HCT116 (cell line): Measurements from ENCODE around the gene TRPM3. TPM values are rescaled to one million over a fixed set of nuclear protein-coding genes. Genes with fewer than 3 reads are reported as not detected.

Experiments
- ATAC-seq: fragments of 200-7000 bp; cut with Tn5 transposase; 2 replicates; pipeline ENCODE4 v1.9.1; 2020; ENCODE audit warnings: mild to moderate bottlenecking, moderate library complexity
- BruUV-seq: library from RNA; stranded (reverse); fragments of 400-500 nt; replicated peaks from 2 replicates; lab custom pipeline; 2021; lab: Mats Ljungman, UMichigan
- CTCF ChIA-PET: fragments of 300-600 bp; sonication (Branson Sonifier 250); formaldehyde crosslinking; loops from one replicate; lab custom pipeline; 2021; ENCODE audit warnings: antibody characterized with exemption; lab: Charles Lee
- POLR2A ChIA-PET: fragments of 300-600, 350-600 bp; sonication (Branson Sonifier 250); formaldehyde crosslinking; loops from one replicate; lab custom pipeline; 2021; ENCODE audit warnings: antibody characterized with exemption; lab: Charles Lee
- RAD21 ChIA-PET, 2 experiments: fragments of 300-600 bp; sonication (Branson Sonifier 250); formaldehyde crosslinking; loops; one replicate each; lab custom pipeline; 2023; ENCODE audit warnings: low total read pairs in 2 of 2; ENCODE audit not compliant: uncharacterized antibody in 2 of 2, unreplicated experiment in 2 of 2, low non-redundant PET in 1 of 2; lab: Charles Lee
- DNase-seq: peaks from one replicate; pipeline ENCODE4 v3.0.0-alpha.2; 2010; ENCODE audit warnings: low read depth, low spot score
- H2AFZ ChIP-seq: fragments of 200-600 bp; shearing (Covaris generic), sonication (generic); 2 replicates; pipeline ENCODE4 v1.6.1; 2017; ENCODE audit warnings: low read depth, mixed run types, mixed read lengths, antibody characterized with exemption, low read length; ENCODE audit not compliant: poor library complexity, severe bottlenecking
- H3K27ac ChIP-seq: 2 replicates; pipeline ENCODE4 v1.5.1; 2012; ENCODE audit warnings: low read depth, low read length
- H3K27me3 ChIP-seq: fragments of 200-600 bp; sonication (generic); 2 replicates; pipeline ENCODE4 v1.6.1; 2016; ENCODE audit warnings: mixed run types, low read length, mixed read lengths; ENCODE audit not compliant: insufficient read depth
- H3K36me3 ChIP-seq, 2 experiments: fragments of 200-500 bp in 1 of 2; fragments of 200-600 bp in 1 of 2; sonication (Bioruptor generic) in 1 of 2; sonication (generic) in 1 of 2; 2 replicates each; pipeline versions ENCODE4 v1.5.1 to v1.6.1; 2014 to 2016; ENCODE audit warnings: low read length in 2 of 2, inconsistent platforms in 1 of 2, mixed read lengths in 1 of 2, mixed run types in 1 of 2; ENCODE audit not compliant: insufficient read depth in 2 of 2, control insufficient read depth in 1 of 2
- H3K4me1 ChIP-seq, 2 experiments: fragments of 200-600 bp in 1 of 2; sonication (generic) in 1 of 2; 2 replicates each; pipeline versions ENCODE4 v1.5.1 to v1.6.1; 2012 to 2017; ENCODE audit warnings: low read length in 2 of 2, inconsistent platforms in 1 of 2, mild to moderate bottlenecking in 1 of 2, mixed read lengths in 1 of 2, mixed run types in 1 of 2, moderate library complexity in 1 of 2; ENCODE audit not compliant: insufficient read depth in 2 of 2, control insufficient read depth in 1 of 2
- H3K4me2 ChIP-seq: fragments of 200-600 bp; sonication (generic); 2 replicates; pipeline ENCODE4 v1.6.1; 2017; ENCODE audit warnings: mixed run types, low read length, mixed read lengths
- H3K4me3 ChIP-seq, 2 experiments: fragments of 200-600 bp in 1 of 2; sonication (generic) in 1 of 2; replicated peaks in 1 of 2; 2 replicates each; pipeline ENCODE4 v1.5.1; 2011 to 2016; ENCODE audit warnings: low read length in 2 of 2, control low read depth in 1 of 2, low read depth in 1 of 2, mild to moderate bottlenecking in 1 of 2, mixed read lengths in 1 of 2, mixed run types in 1 of 2
- H3K79me2 ChIP-seq: fragments of 200-600 bp; sonication (generic); 2 replicates; pipeline ENCODE4 v1.6.1; 2017; ENCODE audit warnings: mild to moderate bottlenecking, mixed run types, low read length, moderate library complexity, mixed read lengths; ENCODE audit not compliant: insufficient read depth
- H3K9ac ChIP-seq: fragments of 200-600 bp; sonication (generic); 2 replicates; pipeline ENCODE4 v1.6.1; 2016; ENCODE audit warnings: low read length, mixed read lengths
- H3K9me2 ChIP-seq: fragments of 200-600 bp; sonication (generic), shearing (Covaris generic); 2 replicates; pipeline ENCODE4 v1.6.1; 2017; ENCODE audit warnings: mixed run types, mild to moderate bottlenecking, moderate library complexity; ENCODE audit not compliant: insufficient read depth
- H3K9me3 ChIP-seq, 2 experiments: fragments of 200-500 bp in 1 of 2; fragments of 200-600 bp in 1 of 2; sonication (Bioruptor generic) in 1 of 2; sonication (generic) in 1 of 2; 2 replicates each; pipeline ENCODE4 v1.6.1; 2014 to 2017; ENCODE audit warnings: low read length in 2 of 2, mixed read lengths in 2 of 2, inconsistent platforms in 1 of 2, low read depth in 1 of 2, mild to moderate bottlenecking in 1 of 2, mixed run types in 1 of 2, moderate library complexity in 1 of 2; ENCODE audit not compliant: control insufficient read depth in 1 of 2, insufficient read depth in 1 of 2
- H4K20me1 ChIP-seq: fragments of 200-600 bp; sonication (generic), shearing (Covaris generic); 2 replicates; pipeline ENCODE4 v1.6.1; 2017; ENCODE audit warnings: mixed run types, mild to moderate bottlenecking, moderate library complexity; ENCODE audit not compliant: insufficient read depth
- CBX3 ChIP-seq: IDR thresholded peaks from 2 replicates; pipeline ENCODE4 v1.6.1; 2012; ENCODE audit warnings: low read depth
- EZH2 ChIP-seq: fragments of 200-600 bp; sonication (generic); IDR thresholded peaks from 2 replicates; pipeline ENCODE4 v1.6.1; 2017; ENCODE audit warnings: antibody characterized with exemption, mixed run types
- EZH2phosphoT487 ChIP-seq: fragments of 200-600 bp; IDR thresholded peaks from 2 replicates; pipeline ENCODE4 v1.6.1; 2018; ENCODE audit warnings: antibody characterized with exemption, borderline replicate concordance
- RAD21 ChIP-seq: IDR thresholded peaks from 2 replicates; pipeline ENCODE4 v1.6.1; 2012; ENCODE audit warnings: low read depth, mild to moderate bottlenecking
- SP1 ChIP-seq: IDR thresholded peaks from 2 replicates; pipeline ENCODE4 v1.6.1; 2012; ENCODE audit warnings: low read depth
- SRF ChIP-seq: IDR thresholded peaks from 2 replicates; pipeline ENCODE4 v1.6.1; 2012; ENCODE audit warnings: low read depth
- YY1 ChIP-seq: IDR thresholded peaks from 2 replicates; pipeline ENCODE4 v1.6.1; 2011; ENCODE audit warnings: low read length, low read depth, moderate library complexity, mild to moderate bottlenecking; ENCODE audit not compliant: insufficient replicate concordance; ENCODE audit errors: extremely low read depth
- ZNF274 ChIP-seq: fragments of 200-500 bp; sonication (Bioruptor generic); IDR thresholded peaks from 2 replicates; pipeline ENCODE4 v1.6.1; 2014; ENCODE audit warnings: mild to moderate bottlenecking, low read depth, low read length, inconsistent platforms
- intact Hi-C: fragments of 100-400 bp; cut with micrococcal nuclease; formaldehyde crosslinking; loops from 2 replicates; pipeline ENCODE4 v1.10.0; 2022
- total RNA-seq: library from RNA; stranded (reverse); gene quantifications from one replicate; pipeline ENCODE4 v1.2.1, GENCODE V29; 2021; ENCODE audit not compliant: unreplicated experiment
- TF ChIP-seq, protein P1 (sequence below), 3 experiments: fragments of 200-600 bp in 1 of 3; sonication (generic) in 1 of 3; IDR thresholded peaks in 2 of 3; conservative IDR thresholded peaks in 1 of 3; 2 replicates each; pipeline ENCODE4 v1.5.1; 2012 to 2017; ENCODE audit warnings: low read depth in 2 of 3, low read length in 2 of 3, antibody characterized with exemption in 1 of 3, borderline replicate concordance in 1 of 3, control low read depth in 1 of 3, mild to moderate bottlenecking in 1 of 3, mixed read lengths in 1 of 3, mixed run types in 1 of 3, moderate library complexity in 1 of 3; ENCODE audit not compliant: insufficient read depth in 1 of 3
- TF ChIP-seq, protein P2 (sequence below): IDR thresholded peaks from 2 replicates; pipeline ENCODE4 v1.6.1; 2012
- TF ChIP-seq, protein P3 (sequence below): IDR thresholded peaks from 2 replicates; pipeline ENCODE4 v1.6.1; 2012; ENCODE audit warnings: low read depth
- TF ChIP-seq, protein P4 (sequence below): IDR thresholded peaks from 2 replicates; pipeline ENCODE4 v1.6.1; 2012

TRPM3 gene
- total RNA-seq, 1 experiment from 2014 or later, result not detected

DNA sequence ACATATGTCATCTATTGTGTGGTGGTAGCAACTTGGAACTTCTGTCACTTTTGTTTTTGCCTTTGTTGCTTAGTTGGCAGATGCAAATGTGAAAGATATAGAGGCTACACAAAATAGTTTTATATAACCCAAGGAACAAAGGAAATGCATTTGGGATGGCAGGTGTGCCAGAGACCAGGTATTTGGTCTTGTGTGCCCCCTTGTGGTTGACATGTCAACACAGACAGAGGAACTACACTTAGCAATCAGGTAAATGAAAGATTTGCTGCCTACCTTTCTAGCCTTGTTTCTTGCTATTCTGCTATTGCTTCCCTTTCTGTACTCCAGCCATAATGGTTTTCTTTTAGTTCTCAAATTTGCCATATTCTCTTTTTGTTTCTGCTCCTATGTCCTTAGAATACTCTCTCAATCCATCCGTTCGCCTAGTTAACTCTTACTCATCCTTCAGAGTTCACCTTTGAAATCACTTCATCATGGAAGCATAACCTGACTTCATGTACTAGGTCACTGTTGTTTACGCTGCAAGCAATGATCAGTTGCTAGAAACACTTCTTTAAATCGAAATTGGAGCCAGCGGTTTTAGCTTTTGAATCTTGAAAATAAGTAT lies 119.5 kb downstream of the TRPM3 start:
- peak; percentile 80 for ATAC-seq
- H3K36me3 ChIP-seq, result no peaks in the 10 kb centered on the region
- no peaks in the 10 kb centered on the region for H4K20me1 ChIP-seq
- POLR2A ChIA-PET, result no interaction called here
- no peaks in the 10 kb centered on the region for H3K9me3 ChIP-seq
- no peak overlapping the region for H2AFZ ChIP-seq
- H3K4me3 ChIP-seq, result no peak overlapping the region
- H3K4me2 ChIP-seq, result no peak overlapping the region
- DNase-seq, result peak; percentile 23
- BruUV-seq, result no TSS peak
- TF ChIP-seq, protein P1, sequence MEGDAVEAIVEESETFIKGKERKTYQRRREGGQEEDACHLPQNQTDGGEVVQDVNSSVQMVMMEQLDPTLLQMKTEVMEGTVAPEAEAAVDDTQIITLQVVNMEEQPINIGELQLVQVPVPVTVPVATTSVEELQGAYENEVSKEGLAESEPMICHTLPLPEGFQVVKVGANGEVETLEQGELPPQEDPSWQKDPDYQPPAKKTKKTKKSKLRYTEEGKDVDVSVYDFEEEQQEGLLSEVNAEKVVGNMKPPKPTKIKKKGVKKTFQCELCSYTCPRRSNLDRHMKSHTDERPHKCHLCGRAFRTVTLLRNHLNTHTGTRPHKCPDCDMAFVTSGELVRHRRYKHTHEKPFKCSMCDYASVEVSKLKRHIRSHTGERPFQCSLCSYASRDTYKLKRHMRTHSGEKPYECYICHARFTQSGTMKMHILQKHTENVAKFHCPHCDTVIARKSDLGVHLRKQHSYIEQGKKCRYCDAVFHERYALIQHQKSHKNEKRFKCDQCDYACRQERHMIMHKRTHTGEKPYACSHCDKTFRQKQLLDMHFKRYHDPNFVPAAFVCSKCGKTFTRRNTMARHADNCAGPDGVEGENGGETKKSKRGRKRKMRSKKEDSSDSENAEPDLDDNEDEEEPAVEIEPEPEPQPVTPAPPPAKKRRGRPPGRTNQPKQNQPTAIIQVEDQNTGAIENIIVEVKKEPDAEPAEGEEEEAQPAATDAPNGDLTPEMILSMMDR (IDR thresholded peaks at IDR 0.05 in 2 of 3, conservative IDR thresholded peaks at IDR 0.05 in 1 of 3; ENCODE audit: borderline replicate concordance in 1 of 3, insufficient read depth in 1 of 3, low read depth in 2 of 3, low read length in 2 of 3), result peak; percentile 59 to 77 (median 68); a peak in 5 of 6 replicates
- TF ChIP-seq EZH2phosphoT487 (no peak), RAD21 (peak; percentile 62)
- TF ChIP-seq, all 23 proteins: peak for 2
- no peak overlapping the region for H3K9ac ChIP-seq
- intact Hi-C loops, result loop anchor here (1.0 kb wide), 2 partner anchors 77 to 362 kb away; no protein-coding TSS in a partner anchor
- no peak overlapping the region for H3K27ac ChIP-seq
- no peaks in the 10 kb centered on the region for H3K9me2 ChIP-seq
- no peaks in the 10 kb centered on the region for H3K4me1 ChIP-seq
- CTCF ChIA-PET, result interaction anchor here (1.2 to 2.9 kb wide), 2 partner anchors 361 to 363 kb away, joined by 3 to 32 read pairs; no protein-coding TSS in a partner anchor
- RAD21 ChIA-PET, result interaction anchor here in 1 of 2 experiments (1.1 kb wide), 1 partner anchor 362 kb away, joined by 5 read pairs; no protein-coding TSS in a partner anchor
- peaks cover 1% of the 10 kb centered on the region; the same call in 1 of the 2 replicates for H3K27me3 ChIP-seq
- H3K79me2 ChIP-seq, result no peaks in the 10 kb centered on the region

DNA sequence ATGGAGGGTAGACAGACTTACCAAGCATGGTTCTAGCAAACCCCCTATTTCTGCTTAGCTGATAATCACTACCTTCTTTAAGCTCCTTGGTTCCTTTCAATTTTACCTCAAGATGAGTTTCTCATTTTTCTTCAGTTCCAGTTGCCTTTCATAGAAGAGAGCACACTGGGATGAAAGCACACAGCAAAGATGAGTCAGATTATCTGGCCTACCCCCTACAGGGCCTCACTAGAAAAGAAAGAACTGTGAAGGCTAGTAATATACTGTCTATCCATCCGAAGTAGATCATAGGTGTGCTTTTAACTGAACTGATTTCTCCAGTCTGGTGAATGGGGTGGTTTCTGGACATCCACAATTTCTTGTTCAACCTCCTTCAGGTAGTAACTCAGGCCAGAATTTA lies 122.5 kb downstream of the TRPM3 start:
- Histone ChIP-seq H3K4me3 (no peak overlapping the region), H3K4me1 (no peaks in the 10 kb centered on the region), H3K36me3 (no peaks in the 10 kb centered on the region), H2AFZ (no peak overlapping the region), H4K20me1 (no peaks in the 10 kb centered on the region), H3K79me2 (no peaks in the 10 kb centered on the region), H3K9ac (no peak overlapping the region), H3K9me3 (no peaks in the 10 kb centered on the region), H3K9me2 (no peaks in the 10 kb centered on the region), H3K4me2 (no peak overlapping the region), H3K27me3 (peaks cover 9% of the 10 kb centered on the region; the same call in 1 of the 2 replicates), H3K27ac (no peak overlapping the region)
- RAD21 ChIA-PET, result no interaction called here
- no peak for DNase-seq
- CTCF ChIA-PET, result interaction anchor here (1.0 kb wide), 1 partner anchor 359 kb away, joined by 5 read pairs; no protein-coding TSS in a partner anchor
- intact Hi-C loops, result no loop called here
- no peak for ATAC-seq
- no TSS peak for BruUV-seq
- POLR2A ChIA-PET, result no interaction called here
- no peak for TF ChIP-seq SRF
- TF ChIP-seq YY1, result no peak
- TF ChIP-seq, protein P2, sequence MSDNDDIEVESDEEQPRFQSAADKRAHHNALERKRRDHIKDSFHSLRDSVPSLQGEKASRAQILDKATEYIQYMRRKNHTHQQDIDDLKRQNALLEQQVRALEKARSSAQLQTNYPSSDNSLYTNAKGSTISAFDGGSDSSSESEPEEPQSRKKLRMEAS, result no peak
- no peak for TF ChIP-seq ZNF274
- no peak for TF ChIP-seq RAD21
- TF ChIP-seq, protein P3, sequence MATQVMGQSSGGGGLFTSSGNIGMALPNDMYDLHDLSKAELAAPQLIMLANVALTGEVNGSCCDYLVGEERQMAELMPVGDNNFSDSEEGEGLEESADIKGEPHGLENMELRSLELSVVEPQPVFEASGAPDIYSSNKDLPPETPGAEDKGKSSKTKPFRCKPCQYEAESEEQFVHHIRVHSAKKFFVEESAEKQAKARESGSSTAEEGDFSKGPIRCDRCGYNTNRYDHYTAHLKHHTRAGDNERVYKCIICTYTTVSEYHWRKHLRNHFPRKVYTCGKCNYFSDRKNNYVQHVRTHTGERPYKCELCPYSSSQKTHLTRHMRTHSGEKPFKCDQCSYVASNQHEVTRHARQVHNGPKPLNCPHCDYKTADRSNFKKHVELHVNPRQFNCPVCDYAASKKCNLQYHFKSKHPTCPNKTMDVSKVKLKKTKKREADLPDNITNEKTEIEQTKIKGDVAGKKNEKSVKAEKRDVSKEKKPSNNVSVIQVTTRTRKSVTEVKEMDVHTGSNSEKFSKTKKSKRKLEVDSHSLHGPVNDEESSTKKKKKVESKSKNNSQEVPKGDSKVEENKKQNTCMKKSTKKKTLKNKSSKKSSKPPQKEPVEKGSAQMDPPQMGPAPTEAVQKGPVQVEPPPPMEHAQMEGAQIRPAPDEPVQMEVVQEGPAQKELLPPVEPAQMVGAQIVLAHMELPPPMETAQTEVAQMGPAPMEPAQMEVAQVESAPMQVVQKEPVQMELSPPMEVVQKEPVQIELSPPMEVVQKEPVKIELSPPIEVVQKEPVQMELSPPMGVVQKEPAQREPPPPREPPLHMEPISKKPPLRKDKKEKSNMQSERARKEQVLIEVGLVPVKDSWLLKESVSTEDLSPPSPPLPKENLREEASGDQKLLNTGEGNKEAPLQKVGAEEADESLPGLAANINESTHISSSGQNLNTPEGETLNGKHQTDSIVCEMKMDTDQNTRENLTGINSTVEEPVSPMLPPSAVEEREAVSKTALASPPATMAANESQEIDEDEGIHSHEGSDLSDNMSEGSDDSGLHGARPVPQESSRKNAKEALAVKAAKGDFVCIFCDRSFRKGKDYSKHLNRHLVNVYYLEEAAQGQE, result no peak
- TF ChIP-seq CBX3, result no peak
- TF ChIP-seq, protein P4, sequence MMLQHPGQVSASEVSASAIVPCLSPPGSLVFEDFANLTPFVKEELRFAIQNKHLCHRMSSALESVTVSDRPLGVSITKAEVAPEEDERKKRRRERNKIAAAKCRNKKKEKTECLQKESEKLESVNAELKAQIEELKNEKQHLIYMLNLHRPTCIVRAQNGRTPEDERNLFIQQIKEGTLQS, result no peak
- no peak for TF ChIP-seq EZH2
- no peak for TF ChIP-seq SP1
